NCI-H345 treated with DMSO at 0.1 percent for 48 hours (cell line): ENCODE data around the gene CNTN5.
"Not testable (repeated sequence)": the region's sequence is repeated elsewhere in the genome, so short reads cannot be mapped to it uniquely, and the experiment has no call there.

Source experiments
- DNase-seq: peaks from one replicate; lab custom pipeline; 2025; ENCODE audit not compliant: unreplicated experiment; lab: John Stamatoyannopoulos, UW

Gene CNTN5

DNA sequence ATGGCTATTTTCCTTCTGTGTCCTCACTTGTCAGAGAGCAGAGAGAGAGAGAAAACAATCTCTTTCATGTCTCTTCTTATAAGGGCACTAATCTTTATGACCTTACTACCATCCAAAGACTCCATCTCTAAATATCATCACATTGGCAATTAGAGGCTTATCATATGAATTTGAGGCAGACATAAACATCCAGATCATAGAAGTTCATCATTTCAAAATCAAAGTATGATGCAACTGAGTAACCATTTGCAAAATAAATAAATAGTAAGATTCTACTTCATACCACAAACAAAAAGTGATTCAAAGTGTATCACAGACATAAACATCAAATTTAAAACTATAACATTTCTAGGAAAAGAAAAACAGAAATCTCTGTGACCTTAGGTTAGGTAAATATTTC, 1161.6 kb downstream of the CNTN5 start:
- DNase-seq, result no peak

DNA sequence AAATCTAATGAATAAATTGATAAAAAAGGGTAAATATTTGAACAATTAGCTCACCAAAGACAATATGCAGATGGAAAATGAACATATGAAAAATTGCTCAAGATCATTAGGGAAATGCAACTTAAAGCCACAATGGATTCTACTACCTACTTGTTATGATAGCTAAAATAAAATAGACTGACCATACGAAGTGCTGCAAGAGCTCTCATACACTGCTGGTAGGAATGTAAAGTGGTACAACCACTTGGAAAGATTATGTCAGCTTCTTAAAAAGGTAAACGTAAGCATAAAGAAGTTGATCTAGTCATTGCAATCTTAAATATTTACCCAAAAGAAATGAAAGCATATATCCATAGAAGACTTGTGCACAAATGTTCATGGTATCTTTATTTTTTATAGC, 1162.2 kb downstream of the CNTN5 start:
- no peak for DNase-seq

DNA sequence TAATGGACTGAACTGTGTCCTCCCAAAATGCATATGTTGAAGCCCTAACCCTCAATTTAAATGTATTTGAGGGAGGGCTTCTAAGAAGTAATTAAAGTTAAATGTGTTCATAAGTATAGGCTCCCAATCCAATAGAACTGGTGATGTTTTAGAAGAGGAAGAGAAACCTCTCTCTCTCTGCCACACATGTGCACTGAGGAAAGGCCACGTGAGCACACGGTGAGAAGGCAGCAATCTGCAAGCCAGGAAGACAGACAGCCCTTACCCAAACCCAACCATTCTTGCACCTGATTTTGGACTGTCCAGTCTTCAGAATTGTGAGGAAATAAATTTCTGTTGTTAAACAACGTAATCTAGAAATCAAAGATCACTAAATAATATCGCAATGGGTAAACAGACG, 1164.8 kb downstream of the CNTN5 start:
- no peak for DNase-seq

DNA sequence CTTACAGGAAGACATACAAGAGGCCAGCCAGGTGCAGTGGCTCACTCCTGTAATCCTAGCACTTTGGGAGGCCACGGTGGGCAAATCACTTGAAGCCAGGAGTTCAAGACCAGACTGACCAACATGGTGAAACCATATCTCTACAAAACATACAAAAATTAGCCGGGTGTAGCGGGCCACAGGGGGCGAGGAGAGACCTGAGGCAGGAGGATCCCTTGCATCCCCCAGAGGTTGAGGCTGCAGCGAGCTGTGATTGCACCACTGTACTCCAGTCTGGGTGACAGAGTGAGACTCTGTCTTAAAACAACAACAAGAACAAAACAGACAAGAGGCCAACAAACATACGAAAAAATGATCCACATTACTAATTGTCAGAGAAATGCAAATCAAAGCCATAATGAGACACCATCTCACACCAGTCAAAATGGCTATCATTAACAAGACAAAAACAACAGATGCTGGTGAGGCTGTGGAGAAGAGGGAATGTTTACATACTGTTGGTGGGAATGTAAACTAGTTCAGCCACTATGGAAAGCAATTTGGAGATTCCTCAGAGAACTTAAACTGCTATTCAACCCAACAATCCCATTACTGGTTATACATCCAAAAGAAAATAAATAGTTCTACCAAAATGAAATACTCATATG, 1167.5 kb downstream of the CNTN5 start:
- DNase-seq, result no peak

DNA sequence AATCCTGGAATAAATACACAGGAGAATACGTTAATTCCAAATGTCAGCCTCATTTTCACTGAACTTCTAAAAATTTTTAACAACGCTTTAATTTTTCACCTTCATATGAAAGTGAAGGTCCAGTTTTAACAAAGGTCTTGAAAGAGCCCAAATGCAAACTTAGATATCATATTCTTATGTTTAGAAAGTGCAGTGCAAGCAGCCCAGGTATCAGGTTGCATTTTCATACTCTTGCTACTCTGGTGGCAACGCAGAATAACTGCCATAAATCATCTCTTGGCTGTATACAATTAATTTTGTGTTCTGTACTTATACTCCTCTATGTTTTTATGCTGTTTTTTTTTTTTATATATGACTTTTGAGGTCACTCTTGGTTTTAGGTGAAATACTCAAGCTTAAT, 1169.6 kb downstream of the CNTN5 start:
- DNase-seq, result no peak

DNA sequence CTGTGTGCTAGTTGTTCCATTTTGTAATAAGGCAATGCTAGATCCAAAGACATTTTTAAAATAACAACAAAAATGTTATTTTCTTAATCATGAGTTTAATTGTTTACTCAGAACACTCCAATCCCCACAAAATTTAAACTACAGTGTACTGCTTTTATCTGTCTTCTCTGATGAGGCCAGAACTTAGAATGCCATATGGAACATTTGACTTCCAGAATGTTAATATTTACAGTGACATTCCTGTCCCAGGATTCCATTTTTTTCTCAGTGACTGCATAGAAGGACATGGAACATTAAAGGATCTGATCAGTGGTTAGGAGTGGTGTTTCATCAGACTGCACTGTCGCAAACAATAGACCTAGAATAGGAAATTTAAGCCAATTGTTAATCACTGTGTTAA, 1171.4 kb downstream of the CNTN5 start:
- no peak for DNase-seq

DNA sequence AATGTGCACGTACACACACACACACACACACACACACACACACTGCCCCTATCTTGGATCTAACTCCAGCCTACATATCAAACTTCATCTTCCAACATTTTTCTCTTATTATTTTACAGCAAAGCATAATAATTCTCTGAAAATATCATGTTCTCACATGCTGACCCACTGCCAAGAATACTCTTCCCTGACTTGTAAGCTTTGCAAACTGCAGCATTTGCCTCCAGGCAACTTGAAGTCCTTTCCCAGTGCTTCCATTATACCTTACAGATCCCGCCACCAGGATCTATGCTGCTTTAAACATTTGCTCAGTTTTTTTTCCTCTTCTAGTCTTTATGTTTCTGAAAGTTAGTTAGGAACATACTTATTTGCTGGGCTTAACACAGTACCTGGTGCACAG, 1183.0 kb downstream of the CNTN5 start:
- no peak for DNase-seq

DNA sequence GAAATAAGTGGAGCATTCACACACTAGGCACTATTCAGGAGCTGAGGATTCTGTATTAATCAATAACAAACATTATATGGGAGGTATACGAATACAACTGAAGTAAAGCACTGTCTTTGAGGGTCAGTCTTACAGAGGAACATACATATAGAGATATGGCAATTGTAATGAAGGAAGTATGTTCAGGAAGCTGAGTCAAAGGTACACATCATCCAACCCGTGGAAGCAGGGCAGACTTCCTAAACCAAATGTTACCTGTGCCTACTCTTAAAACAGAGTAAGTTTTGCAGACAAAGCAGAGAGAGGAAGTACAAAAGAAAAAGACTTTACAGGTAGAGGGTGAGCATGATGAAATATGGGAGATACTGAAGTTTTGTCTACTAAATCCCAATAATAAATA, 1185.2 kb downstream of the CNTN5 start:
- DNase-seq, result no peak

DNA sequence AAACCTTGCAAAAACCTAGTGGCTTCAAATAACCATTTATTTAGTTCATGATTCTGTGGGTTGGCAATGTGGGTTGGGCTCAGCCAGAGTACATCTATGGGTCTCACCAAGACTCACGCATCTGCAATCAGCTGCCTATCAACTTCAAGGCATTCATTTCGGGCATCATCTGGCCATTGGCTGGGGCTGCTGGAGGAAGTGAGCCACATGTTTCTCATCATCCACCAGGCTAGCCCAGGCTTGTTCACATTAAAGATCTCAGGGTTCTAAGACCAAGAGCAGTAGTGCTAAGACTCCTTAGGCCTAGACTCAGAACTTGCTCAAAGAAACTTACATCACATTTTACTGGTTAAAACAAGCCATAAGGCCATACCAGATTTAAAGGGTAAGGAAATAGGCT, 1187.5 kb downstream of the CNTN5 start:
- no peak for DNase-seq

DNA sequence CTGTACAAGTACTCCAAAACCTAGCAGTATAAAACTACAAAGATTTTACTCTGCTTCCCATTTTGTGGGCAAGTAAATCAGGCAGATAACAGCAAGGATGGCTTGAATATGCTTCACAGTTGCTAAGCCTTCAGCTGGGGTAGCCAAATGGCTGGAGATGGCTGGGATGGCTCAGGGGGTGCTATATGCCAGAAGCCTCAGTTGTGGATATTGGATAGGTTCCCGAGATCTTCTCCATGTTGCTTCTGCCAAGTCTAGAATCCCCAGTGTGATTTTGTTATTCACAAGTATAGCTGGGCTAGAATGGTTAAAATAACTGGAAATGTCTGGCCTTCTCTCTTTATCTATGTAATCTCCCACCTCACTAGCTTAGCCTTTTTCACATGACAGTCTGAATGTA, 1194.0 kb downstream of the CNTN5 start:
- DNase-seq, result no peak

DNA sequence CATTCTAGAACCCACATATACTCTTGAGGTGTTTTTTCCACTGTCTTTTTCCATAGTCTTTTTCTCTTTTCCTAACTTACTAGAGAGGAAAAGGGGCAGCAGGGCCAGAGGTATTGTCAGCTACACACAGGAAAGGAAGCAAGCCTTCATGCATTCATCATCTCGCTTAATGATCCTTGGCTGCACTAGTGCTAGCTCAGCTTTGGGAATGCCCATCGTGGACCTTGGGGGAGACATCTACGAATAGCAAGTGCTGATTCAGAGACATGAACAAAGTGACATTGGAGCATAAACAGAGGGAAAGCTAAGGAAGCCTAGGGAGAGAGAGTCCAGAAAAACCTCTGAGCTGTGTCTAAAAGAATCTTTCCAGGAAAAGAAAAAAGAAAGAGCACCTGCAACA, 1200.1 kb downstream of the CNTN5 start:
- DNase-seq, result no peak

DNA sequence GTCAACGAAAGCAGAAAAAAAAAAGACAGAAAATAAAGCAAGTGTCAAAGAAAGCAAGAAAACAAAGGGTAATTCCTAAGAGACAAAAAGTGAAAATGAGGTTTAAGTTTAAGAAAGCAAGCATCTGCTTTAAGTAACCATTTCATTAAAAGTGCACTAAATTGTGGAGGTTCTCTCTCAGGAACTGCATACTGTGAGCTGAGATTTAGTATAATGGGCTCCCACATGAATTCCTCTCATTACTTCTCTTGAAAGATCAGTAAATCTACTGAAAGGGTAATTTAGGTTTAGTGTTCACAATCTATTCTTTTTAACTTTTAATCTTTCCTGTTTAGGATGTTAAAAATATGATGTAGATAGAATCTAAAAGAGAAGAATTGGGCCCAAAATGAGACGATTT, 1201.0 kb downstream of the CNTN5 start:
- no peak for DNase-seq

DNA sequence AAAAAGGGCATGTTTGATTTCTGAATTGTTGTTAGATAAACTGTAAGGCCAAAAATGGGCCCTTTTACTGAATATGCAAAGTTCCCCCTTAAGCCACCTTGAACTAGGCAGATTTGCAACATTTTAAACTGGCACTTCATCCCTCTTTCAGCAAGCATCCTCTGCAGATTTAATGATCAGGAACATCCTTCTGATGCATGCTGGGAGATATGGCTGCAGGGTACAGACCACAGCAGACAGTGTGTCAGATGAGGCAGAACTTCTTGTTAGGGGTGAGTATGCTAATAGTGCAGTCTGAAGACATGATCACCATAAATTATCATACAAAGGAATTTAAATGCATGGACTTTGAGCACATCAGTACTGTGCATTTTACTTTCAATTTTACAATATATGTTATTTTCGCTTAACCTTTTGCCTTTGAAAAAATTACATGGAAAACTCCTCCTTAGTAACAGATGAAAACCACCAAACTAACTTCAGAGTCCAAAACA, 1203.8 kb downstream of the CNTN5 start:
- DNase-seq, result no peak

DNA sequence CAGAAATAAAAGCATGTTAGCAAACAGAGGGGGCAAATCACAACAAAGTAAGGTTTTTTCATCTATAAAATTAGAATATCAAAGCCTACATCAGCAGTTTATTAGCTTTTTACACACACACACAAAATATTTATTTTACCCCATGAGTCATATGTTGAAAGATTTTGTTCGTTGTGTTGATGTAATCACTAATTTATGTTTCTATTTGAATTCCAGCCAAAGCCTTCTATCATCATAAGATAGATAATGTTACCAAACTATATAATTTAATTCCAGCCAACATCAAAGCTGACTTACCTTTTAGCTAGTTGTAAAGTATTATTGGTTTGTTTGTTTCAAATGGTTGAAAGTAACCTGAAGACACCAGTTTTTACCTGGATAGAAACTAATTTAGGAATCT, 1208.3 kb downstream of the CNTN5 start:
- DNase-seq, result no peak

DNA sequence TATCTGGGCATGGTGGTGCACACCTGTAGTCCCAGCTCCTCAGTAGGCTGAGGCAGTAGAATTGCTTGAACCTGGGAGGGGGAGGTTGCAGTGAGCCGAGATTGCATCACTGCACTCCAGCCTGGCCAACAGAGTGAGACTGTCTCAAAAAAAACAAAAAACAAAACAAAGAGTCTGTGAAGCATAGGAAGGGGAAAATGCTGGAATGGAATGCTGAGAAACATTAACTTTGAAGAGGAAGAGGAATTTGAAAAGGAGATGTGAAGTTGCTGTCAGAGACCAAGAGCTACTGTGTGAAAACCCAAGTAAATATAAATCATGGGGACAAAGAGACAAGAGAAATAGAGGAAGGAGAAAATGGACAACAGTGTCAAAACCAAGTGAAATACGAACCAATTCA, 1211.3 kb downstream of the CNTN5 start:
- DNase-seq, result no peak

DNA sequence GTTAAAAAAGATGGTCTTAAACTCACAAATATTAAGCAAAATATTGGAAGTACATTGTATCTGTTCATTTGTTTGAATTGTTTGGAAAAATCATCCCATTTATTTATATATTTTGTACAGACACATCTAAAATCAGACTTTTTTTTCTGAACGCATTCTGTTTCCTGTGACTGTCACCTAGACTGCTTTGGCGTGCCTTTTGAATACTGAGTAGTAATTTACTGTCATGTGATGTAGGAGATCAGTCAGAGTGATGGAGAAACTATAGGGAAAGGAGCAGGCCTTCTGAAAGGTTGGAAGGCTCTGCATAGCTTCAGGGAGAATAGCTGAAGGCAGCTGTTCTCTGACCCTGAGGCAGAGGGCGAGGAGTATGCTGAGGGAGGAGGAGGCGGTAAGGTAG, 1214.3 kb downstream of the CNTN5 start:
- no peak for DNase-seq

DNA sequence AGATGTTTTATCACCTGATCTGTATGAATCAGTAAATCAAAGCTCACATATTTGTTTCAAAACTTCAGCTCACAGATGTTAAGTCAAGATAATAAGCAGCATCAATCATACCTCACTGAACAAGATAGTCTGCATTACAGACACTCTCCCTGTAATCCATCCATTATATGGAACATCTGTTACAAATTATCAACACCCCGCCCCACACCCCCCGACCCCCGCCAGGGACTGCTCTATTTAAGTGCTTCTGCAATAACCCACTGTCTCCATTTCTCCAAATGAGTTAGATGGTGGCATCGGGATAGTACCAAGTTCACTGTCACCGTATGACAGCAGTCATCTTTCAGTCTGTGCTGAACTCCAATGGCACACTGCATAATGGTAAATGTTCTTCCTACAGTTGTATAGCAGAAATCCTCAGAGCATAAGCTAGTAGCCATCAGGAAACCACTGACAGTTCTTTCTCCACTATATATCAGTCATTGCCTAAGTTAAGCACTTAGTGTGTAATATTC, 1219.3 kb downstream of the CNTN5 start:
- no peak for DNase-seq

DNA sequence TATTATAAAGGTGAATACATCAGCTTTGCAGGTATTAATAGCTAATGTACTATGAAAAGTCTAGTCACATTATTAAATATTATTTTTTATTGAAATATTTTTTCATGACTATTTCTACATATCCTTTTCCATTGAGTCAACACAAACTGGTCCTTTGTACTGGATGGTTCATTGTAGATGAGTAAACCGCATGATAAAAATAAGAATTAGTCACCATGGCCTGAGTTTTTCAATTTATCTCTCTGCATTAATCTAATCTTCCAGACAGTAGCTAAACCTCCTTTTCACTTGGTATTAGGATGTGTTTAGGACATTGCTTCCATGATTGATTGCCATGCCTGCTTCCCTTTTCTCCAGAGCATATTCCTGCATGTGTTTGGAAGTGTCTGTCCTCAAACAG, 1227.0 kb downstream of the CNTN5 start:
- DNase-seq, result no peak

DNA sequence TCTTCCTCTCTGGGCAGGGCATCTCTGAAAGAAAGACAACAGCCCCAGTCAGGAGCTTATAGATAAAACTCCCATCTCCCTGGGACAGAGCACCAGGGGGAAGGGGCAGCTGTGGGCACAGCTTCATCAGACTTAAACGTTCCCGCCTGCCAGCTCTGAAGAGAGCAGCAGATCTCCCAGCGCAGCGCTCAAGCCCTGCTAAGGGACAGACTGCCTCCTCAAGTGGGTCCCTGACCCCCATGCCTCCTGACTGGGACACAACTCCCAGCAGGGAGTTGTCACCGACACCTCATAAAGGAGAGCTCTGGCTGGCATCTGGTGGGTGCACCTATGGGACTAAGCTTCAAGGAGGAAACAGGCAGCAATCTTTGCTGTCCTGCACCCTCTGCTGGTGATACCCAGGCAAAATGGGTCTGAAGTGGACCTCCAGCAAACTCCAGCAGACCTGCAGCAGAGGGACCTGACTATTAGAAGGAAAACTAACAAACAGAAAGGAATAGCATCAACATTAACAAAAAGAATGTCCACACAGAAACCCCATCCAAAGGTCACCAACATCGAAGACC, 1236.6 kb downstream of the CNTN5 start:
- DNase-seq, result not testable (repeated sequence)

DNA sequence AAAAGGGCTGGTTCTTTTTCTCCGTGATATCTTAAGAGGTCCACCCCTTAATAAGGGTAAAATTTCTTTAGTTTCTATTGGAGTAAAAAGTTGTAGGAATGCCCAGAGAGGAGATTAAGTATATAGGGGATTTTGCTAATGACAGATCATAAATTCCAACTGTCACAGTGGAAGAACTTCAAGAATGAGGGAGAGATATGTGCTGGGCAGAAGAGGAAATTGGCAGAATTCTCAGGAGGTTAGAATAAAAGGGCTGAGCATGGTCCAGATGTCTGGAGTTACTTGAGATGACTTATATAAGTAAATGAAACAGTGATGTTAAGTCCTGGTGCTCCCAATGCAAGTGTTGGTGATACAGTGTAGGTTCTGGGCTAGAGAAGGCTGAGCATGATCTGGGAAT, 1248.8 kb downstream of the CNTN5 start:
- no peak for DNase-seq

DNA sequence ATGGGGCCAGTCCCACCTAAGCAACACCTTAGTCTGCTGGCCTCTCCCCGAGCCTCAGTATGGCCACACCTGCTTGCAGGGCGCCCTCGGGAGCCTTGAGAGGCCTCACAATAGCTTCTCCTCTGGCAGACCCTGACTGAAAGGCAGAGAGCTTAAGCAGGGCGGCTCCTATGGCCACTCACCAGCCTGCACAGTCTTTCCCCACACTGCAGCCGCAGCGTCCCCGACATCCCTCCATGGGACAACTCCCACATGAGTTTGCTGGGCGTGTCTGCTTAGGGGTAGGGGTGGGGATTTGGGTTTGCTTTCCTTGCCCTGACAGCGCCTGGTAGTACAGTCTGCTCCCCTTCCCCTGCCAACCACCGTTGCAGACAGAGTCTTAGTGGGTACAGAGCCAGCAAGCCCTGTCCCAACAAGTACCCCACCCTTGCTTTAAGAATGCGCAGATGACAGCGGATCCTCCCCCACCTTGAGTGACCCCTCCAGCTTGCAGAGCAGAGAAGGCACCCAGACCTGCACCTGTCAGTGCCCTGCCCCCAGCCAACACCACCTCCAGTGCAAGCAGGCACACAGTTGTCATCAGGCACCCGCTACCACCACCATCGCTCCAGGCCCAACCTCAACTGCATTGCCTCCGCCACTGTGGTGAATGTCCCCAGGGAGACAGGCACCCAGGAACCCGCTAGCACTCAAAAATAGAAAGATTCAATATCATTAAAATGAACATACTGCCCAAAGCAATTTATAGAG, 1252.5 kb downstream of the CNTN5 start:
- no peak for DNase-seq

DNA sequence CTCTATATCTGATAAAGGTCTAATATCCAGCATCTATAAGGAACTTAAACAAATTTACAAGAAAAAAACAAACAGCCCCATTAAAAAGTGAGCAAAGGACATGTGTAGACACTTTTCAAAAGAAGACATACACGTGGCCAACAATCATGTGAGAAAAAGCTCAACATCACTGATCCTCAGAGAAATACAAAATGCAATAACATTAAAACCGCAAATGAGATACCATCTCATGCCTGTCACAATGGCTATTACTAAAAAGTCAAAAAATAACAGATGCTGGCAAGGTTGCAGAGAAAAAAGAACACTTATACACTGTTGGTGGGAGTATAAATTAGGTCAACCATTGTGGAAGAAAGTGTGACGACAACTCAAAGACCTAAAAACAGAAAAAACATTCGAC, 1253.7 kb downstream of the CNTN5 start:
- not testable (repeated sequence) for DNase-seq
